HG03565 (cell line): Measurements from ENCODE around the gene BCR.
"Not testable (repeated sequence)": the region's sequence is repeated elsewhere in the genome, so short reads cannot be mapped to it uniquely, and the experiment has no call there.

Experiments used
- ATAC-seq: cut with Tn5 transposase; IDR thresholded peaks from one replicate; pipeline ENCODE4 v1.9.1; 2021; ENCODE audit warnings: mild to moderate bottlenecking, moderate library complexity; ENCODE audit not compliant: unreplicated experiment

BCR gene

DNA sequence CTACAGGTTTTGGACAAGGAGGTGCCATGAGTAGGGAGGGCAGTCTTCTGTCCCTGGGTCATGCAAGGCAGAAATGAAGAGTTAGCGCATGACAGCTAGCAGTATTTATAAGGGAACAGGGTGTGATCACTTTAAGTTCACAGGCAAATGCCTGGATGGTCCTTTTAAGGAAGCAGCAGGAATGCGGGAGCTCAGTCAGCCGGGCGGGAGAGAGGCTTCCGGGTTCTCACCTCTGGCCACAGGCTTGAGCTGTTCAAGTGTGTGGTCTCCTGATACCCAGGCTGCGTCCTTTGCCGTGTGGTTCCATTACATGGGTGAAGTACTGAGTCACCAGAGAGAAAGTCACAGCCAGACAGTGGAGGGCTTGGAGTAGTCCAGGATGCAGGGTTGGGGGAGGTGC, 105.4 kb downstream of the BCR start:
- no peak for ATAC-seq

DNA sequence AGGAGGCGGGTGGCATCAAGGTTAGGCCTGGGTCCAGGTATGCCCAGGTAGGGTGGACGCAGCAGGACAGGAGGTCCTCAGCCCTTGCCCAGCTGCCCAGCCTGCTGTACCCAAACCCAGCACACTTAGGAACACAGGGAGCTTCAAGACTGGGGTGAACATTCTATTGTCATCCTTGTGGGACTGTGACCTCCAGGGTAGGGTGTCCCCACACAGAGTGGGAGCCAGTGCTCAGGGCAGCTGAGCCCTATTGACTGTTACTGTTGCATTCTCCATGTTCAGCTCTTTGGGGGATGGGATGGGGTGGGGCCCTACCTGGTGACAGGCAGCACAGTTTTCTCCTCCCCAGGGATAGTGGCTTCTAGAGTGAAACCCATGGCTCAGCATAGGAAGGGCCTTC, 106.0 kb downstream of the BCR start:
- no peak for ATAC-seq

DNA sequence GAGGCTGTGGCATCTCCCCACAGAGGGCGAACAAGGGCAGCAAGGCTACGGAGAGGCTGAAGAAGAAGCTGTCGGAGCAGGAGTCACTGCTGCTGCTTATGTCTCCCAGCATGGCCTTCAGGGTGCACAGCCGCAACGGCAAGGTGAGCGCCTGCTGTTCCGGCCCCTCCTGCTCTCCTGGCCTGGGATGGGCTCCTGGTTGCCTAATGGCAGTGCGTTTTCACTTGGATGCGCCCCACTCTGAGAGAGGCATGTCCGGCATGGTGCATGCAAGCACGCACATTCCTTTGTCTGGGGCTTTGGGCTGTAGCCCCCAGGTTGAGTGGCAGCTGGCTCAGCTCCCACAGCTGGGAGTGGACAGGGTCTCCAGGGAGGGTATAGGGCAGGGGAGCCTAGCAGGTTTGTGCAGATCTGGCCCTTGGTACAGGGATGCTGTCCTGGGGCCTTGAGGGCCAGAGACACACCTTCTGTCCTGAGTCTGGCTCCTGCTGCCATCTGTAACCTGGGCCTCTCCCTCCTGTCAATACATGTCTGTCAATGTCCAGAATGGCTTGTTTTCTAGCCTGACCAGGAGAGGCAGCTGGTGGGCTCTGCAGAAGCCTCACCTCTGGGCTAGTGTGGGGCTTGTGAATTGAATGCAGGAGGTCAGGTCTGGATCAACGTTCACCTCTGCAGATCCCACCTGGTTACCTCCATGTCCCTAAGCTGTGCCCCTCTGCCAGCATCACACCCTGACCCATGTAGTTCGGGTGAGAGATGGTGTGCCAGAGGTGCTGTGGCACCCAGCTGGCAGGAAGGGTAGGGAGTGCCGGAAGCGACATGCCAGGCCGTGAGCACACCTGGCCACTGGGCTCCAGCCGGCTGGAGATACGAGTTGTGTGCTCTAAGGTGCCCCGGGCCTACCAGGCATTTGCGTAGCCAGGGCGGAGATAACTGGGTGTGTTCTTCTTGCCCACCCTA, 107.1 kb downstream of the BCR start:
- ATAC-seq: no peak

DNA sequence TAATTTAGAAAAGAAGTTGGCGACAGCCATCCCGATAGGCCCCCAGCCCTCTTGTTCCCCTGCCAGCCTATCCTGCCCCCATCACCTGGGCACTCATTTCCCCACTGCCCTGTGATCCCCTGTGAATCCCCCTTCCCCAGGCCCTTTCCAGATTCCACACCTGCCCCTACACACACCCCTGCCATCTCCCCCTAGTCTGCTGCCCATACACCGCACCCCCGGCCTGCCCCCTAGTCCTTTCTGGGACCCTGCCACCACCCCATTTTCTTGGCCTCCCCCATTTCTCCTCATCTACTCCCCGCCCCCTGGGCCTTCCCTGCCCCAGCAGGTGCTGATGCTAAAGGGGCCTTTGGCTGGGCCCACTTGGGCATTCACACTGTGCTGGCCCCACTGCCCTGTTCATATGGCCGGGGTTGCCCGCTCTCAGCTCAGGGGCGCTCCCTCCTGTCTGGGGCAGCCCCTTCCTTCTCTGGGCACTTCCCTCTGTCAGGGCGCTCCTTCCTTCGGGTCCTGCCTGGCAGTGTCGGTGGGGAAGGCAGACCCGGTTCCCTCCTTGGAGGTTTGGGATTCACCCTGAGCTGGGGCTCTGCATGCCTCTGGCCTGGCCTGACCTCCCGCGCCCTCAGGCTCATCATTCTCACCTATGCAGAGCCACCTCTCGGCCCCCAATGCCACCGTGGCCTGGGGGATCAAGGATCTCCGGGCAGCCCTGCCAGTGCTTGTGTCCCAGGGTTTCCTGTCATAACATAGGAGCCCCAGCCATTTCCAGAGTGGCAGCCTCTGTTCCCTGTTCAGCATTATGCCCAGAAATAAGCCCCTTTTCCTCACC, 108.2 kb downstream of the BCR start:
- ATAC-seq: no peak

DNA sequence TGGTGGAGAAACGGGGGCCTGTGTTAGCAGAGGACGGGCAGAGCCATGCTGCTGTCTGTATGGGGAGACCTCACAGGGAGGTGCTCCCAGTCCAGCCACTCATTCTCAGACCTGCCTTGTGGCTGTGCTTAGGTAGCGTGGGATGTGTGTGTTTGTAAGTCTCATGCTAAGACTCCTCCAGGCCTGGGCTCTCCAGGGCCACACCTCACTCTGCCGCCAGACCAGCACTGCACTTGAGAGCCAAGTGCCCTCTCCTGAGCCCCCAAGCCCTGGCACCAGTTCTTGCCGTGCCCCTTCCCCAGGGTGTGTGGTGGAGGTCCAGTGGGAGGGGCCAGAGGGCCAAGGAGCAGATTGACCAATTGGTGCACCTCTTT, 108.8 kb downstream of the BCR start:
- no peak for ATAC-seq

DNA sequence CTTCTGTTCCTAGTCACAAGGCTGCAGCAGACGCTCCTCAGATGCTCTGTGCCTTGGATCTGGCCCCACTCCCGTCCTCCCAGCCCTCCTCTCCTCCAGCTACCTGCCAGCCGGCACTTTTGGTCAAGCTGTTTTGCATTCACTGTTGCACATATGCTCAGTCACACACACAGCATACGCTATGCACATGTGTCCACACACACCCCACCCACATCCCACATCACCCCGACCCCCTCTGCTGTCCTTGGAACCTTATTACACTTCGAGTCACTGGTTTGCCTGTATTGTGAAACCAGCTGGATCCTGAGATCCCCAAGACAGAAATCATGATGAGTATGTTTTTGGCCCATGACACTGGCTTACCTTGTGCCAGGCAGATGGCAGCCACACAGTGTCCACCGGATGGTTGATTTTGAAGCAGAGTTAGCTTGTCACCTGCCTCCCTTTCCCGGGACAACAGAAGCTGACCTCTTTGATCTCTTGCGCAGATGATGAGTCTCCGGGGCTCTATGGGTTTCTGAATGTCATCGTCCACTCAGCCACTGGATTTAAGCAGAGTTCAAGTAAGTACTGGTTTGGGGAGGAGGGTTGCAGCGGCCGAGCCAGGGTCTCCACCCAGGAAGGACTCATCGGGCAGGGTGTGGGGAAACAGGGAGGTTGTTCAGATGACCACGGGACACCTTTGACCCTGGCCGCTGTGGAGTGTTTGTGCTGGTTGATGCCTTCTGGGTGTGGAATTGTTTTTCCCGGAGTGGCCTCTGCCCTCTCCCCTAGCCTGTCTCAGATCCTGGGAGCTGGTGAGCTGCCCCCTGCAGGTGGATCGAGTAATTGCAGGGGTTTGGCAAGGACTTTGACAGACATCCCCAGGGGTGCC, 109.8 kb downstream of the BCR start:
- ATAC-seq: no peak

DNA sequence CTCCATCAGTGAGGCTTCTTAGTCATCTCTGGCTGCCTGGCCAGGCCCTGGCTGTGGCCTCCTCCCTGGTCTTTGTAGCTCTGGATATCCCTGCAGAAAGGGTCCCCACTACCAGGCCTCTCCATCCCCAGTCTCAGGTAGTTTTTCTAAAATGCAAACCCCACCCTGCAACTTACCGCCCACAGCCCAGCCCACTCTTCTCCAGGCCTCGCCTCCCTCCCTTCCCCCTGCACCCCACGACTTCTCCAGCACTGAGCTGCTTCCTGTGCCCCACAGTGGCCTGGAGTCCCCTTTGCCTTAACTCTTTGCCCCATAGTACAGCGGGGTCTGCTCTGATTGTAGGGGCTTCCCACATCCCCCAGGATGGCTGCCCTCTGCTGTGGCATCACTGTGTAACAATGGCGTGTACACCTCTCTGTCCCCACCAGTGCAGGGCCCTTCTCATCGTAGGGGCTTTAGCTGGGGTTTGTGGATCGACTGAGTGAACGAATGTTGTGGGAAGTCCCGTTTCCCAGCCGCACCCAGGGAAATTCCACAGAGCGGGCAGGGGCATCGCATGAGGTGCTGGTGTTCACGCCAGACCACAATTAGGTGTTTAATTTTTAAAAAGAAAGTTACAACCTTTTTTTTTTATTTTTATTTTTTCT, 111.6 kb downstream of the BCR start:
- no peak for ATAC-seq

DNA sequence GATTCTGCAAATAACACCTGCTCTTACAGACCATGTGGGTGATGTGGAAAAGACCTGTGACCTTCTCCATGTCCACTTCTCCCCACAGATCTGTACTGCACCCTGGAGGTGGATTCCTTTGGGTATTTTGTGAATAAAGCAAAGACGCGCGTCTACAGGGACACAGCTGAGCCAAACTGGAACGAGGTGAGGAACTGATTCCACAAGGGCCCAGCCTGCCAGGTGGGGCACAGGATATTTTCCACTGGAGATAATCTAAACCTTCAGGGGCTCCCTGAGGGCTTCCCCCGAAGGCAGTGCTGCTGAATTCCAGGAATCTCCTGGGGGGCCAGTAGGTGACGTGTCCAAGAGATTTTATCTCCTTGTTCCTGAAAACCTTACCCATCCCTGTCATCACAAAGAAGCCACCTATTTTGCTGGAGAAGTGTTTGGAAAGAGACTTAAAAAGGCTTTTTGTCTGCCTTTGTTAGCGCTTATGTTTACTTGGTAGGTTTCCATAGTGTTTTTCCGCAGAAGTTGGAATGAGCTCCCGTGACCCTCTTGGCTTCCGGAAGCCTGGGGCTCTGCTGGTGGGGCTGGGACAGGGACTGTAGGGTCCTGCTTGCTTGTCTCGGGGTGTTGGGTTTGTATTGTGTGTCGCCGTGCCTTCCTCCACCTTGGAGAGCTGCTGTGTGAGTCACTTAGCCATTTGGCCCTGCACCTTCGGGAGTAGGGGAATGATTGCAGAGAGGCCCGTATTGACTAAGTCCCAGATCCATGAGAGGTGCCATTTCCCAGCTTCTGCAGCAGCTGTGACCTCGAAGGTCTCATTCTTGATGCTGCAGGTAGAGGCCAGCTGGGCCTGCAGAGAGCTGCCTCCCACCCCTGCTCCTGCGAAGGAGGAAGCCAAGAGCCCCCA, 112.4 kb downstream of the BCR start:
- no peak for ATAC-seq

DNA sequence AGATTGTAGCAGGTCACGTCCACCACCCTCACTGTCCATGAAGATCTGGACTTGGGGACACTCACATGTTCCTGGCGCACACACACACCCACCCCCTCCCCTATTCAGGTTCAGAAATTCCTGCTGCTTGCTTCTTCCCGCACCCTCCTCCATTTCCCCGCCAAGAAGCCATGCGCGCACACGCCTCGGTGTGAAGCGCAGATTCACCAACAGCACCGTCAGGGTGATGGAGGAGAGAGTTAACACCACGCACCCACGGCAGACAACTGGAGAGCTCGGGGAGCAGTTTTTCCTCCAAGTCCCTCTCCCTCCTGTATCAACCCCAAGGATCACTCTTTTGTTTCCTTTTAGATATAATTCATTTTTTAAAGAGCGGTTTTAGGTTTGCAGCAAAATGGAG, 113.4 kb downstream of the BCR start:
- no peak for ATAC-seq

DNA sequence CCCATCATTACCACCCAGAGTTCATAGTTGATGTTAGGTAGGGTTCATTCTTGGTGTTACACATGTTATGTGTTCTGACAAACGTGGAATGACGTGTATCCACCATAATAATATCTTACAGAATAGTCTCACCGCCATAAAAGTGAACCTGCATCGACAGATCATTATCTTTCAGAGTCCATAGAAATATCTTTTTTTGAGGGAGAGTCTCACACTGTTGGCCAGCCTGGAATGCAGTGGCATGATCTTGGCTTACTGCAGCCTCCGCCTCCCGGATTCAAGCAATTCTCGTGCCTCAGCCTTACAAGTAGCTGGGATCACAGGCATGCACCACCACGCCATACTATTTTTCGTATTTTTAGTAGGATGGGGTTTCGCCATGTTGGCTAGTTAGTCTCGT, 113.9 kb downstream of the BCR start:
- ATAC-seq: no peak

DNA sequence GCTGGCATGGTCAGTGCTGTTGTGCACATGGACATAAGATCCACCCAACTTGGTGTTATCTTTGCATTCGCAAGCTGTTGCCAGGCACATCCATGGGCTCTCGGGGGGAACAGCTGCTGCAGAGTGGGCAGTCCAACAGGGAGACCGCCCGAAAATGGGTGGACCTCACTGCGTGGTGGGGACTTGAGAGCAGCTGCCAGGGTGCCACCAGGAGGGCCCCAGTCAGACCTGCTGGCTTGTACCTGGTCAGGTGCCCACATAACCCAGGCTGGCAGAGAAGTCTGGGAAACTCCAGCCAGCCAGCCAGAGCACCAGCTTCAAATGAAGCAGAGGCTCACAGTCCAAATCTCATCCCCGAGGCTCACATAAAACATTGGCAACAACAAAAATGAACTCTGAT, 120.2 kb downstream of the BCR start:
- no peak for ATAC-seq

DNA sequence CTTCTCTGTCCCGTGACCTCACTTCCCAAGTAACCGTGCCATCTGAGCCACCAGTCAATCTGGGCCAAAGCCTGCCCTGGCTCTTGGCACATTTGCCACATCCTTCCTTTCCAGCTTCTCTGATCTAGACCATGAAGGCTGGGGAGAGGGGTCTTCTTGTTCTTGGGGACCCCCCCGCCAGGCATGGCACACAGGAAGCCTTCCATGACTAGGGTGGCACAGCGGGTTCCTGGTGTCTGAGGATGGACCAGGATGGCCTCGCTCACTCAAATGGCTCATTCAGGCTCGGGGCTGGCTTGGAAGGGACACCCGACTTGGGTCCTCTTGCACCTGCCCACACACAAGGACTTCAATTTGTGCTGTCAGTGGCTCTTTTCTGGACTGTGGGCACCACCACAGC, 121.3 kb downstream of the BCR start:
- ATAC-seq: no peak

DNA sequence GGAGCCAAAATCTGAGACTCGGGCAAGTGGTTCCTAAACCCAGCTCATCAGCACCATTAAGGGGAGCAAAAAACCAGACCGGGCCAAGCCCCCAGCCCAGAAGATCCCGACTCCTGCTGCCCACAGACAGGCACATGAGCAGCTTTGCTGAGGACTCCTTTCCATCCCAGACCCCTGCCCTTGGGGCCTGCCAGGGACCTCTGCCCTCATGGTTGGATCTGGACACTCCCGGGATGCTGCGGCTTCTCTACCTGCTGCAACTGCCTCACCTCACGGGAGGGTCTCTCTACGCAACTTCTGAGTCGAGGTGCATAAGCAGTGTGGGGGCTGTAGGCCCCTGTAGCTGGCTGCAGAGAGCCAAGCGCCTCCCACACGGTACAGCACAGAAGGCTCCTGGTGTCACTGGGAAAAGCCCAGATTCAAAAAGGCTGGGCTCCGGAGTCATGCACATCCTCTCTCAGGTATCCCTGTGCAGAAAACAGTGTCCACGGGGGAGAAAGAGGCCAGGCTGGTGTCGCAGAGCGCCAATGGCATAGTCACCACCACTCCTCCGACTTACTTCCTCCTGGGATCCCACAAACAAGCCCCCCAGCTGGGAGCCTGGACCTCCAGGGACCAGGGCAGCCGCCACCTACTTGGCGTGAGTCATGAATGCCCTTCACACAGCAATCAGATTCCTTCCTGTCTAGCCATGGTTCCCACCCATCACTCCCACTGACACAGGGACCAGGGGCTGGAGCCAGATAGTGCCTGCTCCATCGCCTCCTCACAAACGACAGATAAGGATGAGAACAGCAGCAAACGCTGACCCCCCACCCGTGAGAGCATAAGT, 122.1 kb downstream of the BCR start:
- ATAC-seq: no peak

DNA sequence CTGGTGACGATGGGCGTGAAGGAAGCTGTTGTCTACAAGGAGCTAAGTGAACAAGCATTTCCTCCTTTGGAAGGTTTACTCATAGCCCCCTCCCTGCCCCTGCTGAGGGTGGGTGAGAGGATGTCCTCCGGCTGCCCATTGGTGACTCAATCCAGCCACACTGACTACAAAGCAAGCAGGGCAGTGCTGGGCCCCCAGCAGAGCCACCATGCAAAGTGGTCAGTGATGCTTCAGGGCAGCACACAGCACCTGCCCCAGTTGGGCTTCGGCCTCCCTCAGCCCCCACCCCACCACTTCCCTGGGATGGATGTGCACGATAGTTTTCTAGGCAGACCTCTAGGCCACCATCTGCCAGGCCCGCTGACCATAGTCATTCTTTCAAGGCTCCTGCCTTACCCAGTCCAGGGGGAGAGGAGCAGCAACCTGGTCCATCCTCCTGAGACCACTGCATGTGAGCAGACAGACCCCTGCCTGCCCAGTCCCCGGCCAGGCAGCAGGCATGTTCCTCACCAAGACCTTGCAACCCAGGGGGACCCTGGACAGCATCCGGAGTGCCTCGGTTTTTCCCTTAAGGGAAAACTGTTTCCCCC, 125.1 kb downstream of the BCR start:
- no peak for ATAC-seq

DNA sequence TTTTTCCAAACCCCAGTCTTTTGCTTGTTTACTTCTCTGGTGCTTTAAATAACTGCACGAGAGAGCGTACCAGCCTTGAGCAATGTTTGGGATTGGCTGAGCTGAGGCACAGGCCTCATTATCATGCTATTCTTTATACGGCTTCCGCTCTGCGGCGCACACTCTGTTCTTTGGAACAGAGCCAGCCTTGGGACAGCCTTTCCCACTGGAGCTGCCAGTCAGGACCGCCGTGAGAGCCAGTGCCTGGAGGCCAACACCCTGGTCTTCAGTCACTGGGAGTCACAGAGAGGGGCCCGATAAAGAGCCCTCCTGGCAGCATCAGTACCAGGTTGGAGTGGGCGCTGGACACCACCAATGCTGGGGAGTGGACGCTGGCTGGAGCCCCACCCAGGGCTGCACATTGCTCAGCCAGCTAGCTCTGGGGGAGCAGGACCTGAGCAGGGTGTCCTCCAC, 125.6 kb downstream of the BCR start:
- ATAC-seq: no peak

DNA sequence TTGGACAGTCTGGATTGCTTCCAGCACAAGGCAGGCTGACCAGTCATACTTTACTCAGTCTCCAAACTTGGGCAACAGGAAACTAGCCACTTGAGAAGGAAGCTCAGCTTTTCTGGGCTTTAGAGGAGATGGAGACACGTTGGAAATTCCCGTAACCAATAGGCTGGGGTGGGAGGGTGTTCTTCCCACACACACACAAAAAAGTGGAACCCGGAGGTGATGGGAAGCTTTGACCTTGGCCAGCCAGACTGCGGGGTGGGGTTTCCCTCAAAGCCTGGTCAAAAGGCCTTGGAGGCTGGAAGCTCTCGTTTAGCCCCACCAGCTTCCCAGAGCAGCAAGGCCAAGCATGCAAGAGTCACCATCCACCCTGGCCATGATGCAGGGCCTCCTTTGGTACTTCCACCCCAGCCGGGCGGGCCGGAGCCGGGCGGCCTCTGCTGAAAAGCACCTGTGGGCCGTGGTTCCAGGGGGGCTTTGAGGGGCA, 126.2 kb downstream of the BCR start:
- no peak for ATAC-seq

DNA sequence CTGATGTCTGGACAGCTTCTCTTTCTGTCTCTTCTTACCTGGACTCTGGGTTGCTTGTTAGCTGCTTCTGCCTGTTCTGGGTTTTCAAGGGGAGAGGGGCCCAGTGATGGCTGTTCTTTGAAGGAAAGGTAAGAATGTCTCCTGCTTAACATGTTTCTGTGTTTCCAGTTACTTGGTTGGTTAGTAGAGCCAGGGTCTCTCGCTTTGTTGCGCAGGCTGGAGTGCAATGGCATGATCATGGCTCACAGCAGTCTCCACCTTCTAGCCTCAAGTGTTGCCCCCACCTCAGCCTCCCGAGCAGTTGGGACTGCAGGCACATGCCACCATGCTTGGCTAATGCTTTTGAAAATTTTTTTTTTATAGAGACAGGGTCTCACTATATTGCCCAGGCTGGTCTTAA, 126.6 kb downstream of the BCR start:
- ATAC-seq: no peak

DNA sequence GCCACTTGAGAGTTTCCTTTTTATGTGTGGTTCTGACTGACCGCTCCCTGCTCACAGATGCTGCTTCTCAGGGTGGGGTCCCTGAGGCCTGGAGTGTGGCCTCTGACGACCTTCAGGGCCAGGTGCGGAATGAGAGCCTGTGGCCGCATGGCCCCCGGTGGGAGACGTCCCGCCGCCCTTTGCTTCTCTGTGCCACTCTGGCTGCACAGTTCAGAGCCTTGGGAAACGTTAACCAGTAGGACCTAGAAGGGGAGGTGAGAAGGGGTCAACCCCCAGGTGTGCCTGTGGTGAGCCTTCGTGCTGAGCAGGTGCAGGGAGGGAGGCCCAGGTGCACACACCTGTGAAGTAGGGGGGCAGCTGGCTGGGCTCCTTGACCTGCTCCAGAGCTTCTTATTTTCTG, 127.2 kb downstream of the BCR start:
- not testable (repeated sequence) for ATAC-seq
